ENCODE measurements around the gene LIN28A.
"Not testable (repeated sequence)": the region's sequence is repeated elsewhere in the genome, so short reads cannot be mapped to it uniquely, and the experiment has no call there.

Gene LIN28A

DNA sequence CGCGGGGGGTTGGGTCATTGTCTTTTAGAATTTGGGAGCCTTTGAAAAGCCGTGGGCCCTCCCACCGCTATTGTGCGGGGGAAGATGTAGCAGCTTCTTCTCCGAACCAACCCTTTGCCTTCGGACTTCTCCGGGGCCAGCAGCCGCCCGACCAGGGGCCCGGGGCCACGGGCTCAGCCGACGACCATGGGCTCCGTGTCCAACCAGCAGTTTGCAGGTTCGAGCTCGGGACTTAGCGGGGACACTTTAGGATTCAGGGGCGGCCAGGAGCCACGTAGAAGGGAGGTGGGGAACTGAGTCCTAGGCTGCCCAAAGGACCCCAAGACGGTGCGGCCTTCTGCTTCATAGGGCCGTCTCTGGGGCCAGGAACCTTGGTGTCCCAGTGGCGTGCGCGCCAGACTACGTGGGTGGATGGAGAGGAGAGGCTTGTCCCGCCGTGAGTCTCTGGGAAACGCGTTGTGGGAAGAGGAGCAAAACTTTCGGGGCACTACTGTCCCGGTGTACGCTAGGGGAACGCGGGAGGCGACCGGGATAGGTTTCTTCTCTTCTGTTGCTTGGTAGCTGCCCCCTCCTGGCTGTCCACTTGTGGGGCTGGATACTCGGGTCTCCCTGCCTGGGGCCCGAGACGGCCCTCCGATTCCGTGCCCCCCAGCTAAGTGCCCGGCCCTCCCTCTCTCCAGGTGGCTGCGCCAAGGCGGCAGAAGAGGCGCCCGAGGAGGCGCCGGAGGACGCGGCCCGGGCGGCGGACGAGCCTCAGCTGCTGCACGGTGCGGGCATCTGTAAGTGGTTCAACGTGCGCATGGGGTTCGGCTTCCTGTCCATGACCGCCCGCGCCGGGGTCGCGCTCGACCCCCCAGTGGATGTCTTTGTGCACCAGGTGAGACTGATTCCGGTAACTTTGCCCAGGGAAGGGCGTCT, at the start of gene LIN28A:
Gene LIN28A (plus strand): TSS at position 112 of the 918 bp plus-strand sequence. CDS start 75 bp downstream, at position 187.
- in situ Hi-C loops (cut with HindIII; ENCODE audit: low sequenced_read_pairs): no loop called here

DNA sequence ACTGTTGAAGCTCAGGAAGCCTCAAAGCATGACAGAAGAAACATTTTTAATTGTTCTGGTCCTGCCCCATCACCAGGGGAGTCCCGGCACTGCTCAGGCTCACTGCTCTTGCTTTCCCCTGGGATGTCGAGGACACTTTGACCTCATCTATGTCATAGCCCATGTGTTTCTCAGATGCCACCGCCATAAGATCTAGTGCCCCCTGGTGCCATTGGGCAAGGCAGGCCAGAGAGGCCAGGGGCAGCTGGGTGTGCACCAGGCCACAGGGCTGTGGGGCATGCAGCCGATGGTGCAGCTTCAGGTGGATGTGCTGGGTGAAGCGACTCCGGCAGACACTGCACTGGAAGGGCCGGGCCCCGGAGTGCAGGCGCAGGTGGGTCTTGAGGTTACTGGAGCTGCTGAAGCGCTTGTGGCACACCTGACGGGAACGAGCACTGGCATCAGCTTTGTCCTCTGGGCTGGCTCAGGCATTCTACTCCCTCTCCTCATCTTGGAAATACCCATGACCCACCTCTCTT, 49.0 kb upstream of the LIN28A start:
- in situ Hi-C loops (cut with HindIII; ENCODE audit: low sequenced_read_pairs): loop anchor here (5.0 kb wide), 1 partner anchor 89 kb away; no protein-coding TSS in a partner anchor

- in situ Hi-C loops (cut with HindIII; ENCODE audit: low sequenced_read_pairs): loop anchor here (5.0 kb wide), 1 partner anchor 90 kb away; no protein-coding TSS in a partner anchor
These were observed 48.3 kb upstream of the LIN28A start for GRCh38 chr1:26362331-26362730.

- in situ Hi-C loops (cut with HindIII; ENCODE audit: low sequenced_read_pairs): loop anchor here (5.0 kb wide), 1 partner anchor 91 kb away; no protein-coding TSS in a partner anchor
These were observed 46.8 kb upstream of the LIN28A start for GRCh38 chr1:26363549-26364448.

GRCh38 chr1:26364956-26365355, 45.7 kb upstream of the LIN28A start:
- in situ Hi-C loops (cut with HindIII; ENCODE audit: low sequenced_read_pairs): loop anchor here (5.0 kb wide), 1 partner anchor 93 kb away; no protein-coding TSS in a partner anchor

- in situ Hi-C loops (cut with HindIII; ENCODE audit: low sequenced_read_pairs): no loop called here
These were observed 43.2 kb upstream of the LIN28A start for GRCh38 chr1:26367441-26367840.

GRCh38 chr1:26368006-26368405, 42.6 kb upstream of the LIN28A start:
- in situ Hi-C loops (cut with HindIII; ENCODE audit: low sequenced_read_pairs): no loop called here

GRCh38 chr1:26368486-26368885, 42.1 kb upstream of the LIN28A start:
- in situ Hi-C loops (cut with HindIII; ENCODE audit: low sequenced_read_pairs): no loop called here

- in situ Hi-C loops (cut with HindIII; ENCODE audit: low sequenced_read_pairs): no loop called here
These were observed 39.8 kb upstream of the LIN28A start for GRCh38 chr1:26370591-26371382.

DNA sequence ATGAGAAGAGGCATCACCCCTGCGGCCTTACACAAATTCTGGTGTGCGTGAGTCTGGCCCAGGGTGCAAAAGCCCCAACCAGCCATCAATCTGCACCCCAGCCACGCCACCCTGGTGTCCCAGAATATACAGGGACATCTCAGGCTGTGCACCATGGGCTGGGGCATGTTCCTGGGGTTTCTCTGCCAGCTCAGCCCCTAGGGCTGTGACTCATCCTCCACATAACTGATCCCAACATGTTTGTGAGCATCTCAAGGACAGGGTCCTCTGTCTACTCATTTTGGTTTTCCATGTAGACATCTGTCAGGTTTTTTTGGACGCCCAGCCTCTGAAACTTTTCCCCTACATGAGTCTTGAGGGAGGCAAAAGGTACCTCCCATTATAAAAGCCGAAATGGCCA, 38.6 kb upstream of the LIN28A start:
- in situ Hi-C loops (cut with HindIII; ENCODE audit: low sequenced_read_pairs): no loop called here

DNA sequence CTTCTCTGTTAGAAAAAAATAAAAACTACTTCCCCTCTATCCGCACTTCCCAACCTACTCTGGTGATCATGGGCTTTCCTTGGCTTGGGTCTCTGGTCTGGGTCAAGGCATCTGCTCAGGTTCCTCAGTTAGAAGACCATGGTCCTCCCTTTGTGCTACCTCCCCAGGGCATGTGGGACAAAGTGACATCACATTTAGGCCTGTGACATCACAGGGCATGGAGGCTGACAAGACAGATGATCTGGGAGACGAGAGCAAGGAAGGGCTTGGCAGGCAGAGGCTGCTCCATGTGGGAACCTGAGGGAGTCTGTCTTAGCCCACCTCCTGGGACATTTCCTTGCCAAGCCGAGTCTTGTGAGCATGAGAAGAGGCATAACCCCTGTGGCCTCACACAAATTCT, 38.0 kb upstream of the LIN28A start, which contains the start of gene ZNF683:
Gene ZNF683 (minus strand): TSS at position 140 of the 400 bp plus-strand sequence. CDS start 4,179 bp downstream, outside the sequence.
- in situ Hi-C loops (cut with HindIII; ENCODE audit: low sequenced_read_pairs): not testable (repeated sequence)

DNA sequence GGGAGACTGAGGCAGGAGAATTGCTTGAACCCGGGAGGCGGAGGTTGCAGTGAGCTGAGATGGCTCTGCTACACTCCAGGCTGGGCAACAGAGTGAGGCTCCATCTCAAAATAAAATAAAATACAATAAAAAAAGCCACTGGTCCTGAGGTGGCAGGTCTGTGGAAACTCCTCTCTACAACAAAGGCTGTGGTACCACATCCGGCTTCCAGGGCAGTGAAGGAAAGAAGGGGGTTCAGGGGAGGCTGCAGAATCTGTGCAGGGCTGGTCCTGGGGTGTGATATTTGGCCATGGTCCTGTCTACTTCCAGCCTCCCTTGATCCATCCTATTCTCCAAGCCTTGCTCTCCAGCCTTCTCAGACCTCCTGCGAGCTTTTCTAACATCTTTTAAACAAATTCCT, 37.3 kb upstream of the LIN28A start:
- in situ Hi-C loops (cut with HindIII; ENCODE audit: low sequenced_read_pairs): no loop called here

- in situ Hi-C loops (cut with HindIII; ENCODE audit: low sequenced_read_pairs): no loop called here
These were observed 36.8 kb upstream of the LIN28A start for GRCh38 chr1:26373789-26374188.

GRCh38 chr1:26374361-26374760, 36.3 kb upstream of the LIN28A start:
- in situ Hi-C loops (cut with HindIII; ENCODE audit: low sequenced_read_pairs): not testable (repeated sequence)

DNA sequence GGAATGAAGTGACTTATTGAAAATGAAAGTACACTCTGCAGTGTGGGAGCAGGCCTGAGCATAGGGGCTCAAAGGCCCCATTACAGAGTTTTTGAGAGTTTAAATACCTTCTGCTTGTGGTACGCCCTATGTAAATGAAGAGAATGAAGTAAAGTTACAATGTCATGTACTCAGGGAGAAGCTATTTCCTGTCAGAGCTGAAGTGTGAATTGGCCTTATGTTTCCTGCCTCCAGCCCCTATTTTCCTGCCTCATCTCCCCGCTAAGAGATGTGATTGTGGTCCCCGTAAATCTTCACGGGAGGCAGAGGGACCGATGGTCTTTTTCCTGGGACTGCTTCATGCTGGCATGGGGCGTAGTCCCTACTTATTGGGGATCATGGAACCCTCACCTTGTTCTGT, 35.5 kb upstream of the LIN28A start:
- in situ Hi-C loops (cut with HindIII; ENCODE audit: low sequenced_read_pairs): no loop called here

DNA sequence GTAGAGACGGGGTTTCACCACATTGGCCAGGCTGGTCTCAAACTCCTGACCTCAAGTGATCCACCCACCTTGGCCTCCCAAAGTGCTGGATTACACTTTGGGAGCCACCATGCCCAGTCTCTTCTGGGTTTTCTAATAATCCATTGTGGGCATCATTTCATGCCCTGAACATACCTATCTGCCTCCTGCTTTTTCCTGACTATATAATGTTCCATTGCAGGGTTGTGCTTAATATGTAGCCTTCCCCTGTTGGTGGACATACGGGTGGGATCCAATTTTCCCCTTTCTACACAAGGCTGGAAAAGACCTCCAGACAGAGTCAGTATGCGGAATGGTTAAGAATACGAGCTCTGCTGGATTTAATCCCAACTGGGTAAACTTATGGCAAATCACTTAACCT, 34.6 kb upstream of the LIN28A start:
- in situ Hi-C loops (cut with HindIII; ENCODE audit: low sequenced_read_pairs): no loop called here

GRCh38 chr1:26378088-26378878, 32.3 kb upstream of the LIN28A start:
- in situ Hi-C loops (cut with HindIII; ENCODE audit: low sequenced_read_pairs): no loop called here

DNA sequence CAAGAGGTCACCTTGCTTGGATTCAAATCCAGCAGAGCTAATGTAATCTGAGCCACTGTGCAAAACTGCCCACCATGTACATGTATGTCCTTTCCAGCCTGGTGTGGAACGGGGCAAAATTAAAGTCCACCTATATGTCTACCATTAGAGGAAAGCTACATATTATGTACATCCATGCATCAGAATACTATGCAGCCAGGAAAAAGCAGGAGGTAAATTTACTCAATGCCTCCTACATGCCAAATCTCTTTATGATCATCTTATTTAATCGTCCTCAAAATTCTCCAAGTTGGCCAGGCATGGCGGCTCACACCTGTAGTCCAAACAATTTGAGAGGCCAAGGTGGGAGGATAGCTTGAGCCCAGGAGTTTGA, 31.8 kb upstream of the LIN28A start:
- in situ Hi-C loops (cut with HindIII; ENCODE audit: low sequenced_read_pairs): no loop called here

GRCh38 chr1:26384076-26384475, 26.5 kb upstream of the LIN28A start:
- in situ Hi-C loops (cut with HindIII; ENCODE audit: low sequenced_read_pairs): no loop called here

Measured in endothelial cell of hepatic sinusoid (primary cell).